Gastroesophageal sphincter (tissue), 3 donors: ENCODE results near the gene UBE3D.

ENCODE experiments used
- CTCF ChIP-seq, 4 experiments: fragments of 200-600 bp in 2 of 4; fragments of 450-650 bp in 2 of 4; sonication (generic) in 1 of 4; IDR thresholded peaks; one replicate each; pipeline ENCODE4 v1.5.1; 2017 to 2019; ENCODE audit warnings: antibody characterized with exemption in 4 of 4, mild to moderate bottlenecking in 2 of 4, moderate library complexity in 2 of 4
- POLR2AphosphoS5 ChIP-seq: sonication (generic); formaldehyde crosslinking; IDR thresholded peaks from one replicate; pipeline ENCODE4 v1.6.1; 2017; ENCODE audit warnings: antibody characterized with exemption

DNA sequence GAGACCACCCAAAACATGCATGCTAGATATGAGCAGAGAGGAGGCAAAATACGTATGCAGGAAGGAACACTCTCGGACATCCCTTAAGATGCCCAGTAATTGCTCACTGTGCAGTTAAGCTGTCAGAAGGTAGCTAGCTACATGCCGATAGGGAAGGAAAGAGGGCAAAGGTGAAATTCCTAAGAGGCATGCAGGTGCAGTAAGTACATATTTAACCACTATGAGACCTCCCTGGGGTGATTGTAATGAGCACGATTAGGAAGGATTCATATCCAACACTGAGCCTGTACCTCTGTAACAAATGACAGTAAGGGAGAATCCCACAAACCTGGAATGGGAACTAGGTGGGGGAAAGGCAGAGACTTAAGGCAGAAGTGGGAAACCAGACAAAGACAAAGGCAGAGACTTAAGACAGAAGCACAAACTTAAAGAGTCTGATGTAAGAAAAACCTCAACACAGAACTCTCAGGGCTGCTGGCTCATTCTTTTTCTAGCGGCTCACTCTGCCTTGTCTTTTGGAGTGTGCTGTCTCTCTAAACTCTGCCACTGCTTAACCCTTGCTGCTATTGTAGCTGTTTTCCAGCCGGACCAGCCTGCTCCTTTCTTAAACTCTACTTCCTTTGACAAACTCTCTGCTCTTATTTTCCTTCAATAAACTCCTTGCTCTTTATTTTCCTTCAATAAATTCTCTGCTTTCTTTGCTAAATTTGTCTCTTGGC, 148.1 kb downstream of the UBE3D start:
- TF ChIP-seq CTCF (IDR thresholded peaks at IDR 0.05) = no peak
- TF ChIP-seq POLR2AphosphoS5 = no peak
